ENCODE data around the gene ADCY9. TPM values are rescaled to one million over a fixed set of nuclear protein-coding genes. Genes with fewer than 3 reads are reported as not detected.
"Not testable (repeated sequence)": the region's sequence is repeated elsewhere in the genome, so short reads cannot be mapped to it uniquely, and the experiment has no call there.

The ADCY9 gene
- polyA plus RNA-seq, 1 experiment = 16.0 TPM

GRCh38 chr16:3964686-3965290, 151.5 kb downstream of the ADCY9 start:
- no peak for DNase-seq (ENCODE audit: low read depth, low spot score)
- H3K27me3 ChIP-seq (ENCODE audit: control insufficient read depth, insufficient read depth, low read length) = no peaks in the 10 kb centered on the region
- ChIA-PET CTCF (no interaction called here), POLR2A (no interaction called here)
- H3K27ac ChIP-seq (ENCODE audit: low read depth, low read length) = no peak overlapping the region
- peaks cover 22% of the 10 kb centered on the region for H3K9me3 ChIP-seq (ENCODE audit: control insufficient read depth, insufficient read depth, low read length)
- no peak for TF ChIP-seq CTCF (IDR thresholded peaks at IDR 0.05; ENCODE audit: low read depth, low read length)
- no peak overlapping the region for H3K4me3 ChIP-seq (ENCODE audit: low read depth, low read length)

- Histone ChIP-seq H3K27me3 (ENCODE audit: control insufficient read depth, insufficient read depth, low read length) (no peaks in the 10 kb centered on the region), H3K9me3 (ENCODE audit: control insufficient read depth, insufficient read depth, low read length) (peaks cover 22% of the 10 kb centered on the region), H3K27ac (ENCODE audit: low read depth, low read length) (no peak overlapping the region), H3K4me3 (ENCODE audit: low read depth, low read length) (no peak overlapping the region)
- ChIA-PET POLR2A (no interaction called here), CTCF (no interaction called here)
- no peak for TF ChIP-seq CTCF (IDR thresholded peaks at IDR 0.05; ENCODE audit: low read depth, low read length)
- DNase-seq (ENCODE audit: low read depth, low spot score) = no peak
Measured at GRCh38 chr16:3963886-3964685, 152.2 kb downstream of the ADCY9 start.

GRCh38 chr16:3963203-3963602, 153.0 kb downstream of the ADCY9 start:
- POLR2A ChIA-PET = interaction anchor here (0.5 to 0.7 kb wide), 2 partner anchors 14 to 138 kb away, joined by 4 to 7 read pairs; no protein-coding TSS in a partner anchor
- DNase-seq (ENCODE audit: low read depth, low spot score) = no peak

GRCh38 chr16:3961449-3961849, 154.8 kb downstream of the ADCY9 start:
- H3K27ac ChIP-seq (ENCODE audit: low read depth, low read length) = peak overlapping the region; percentile 91
- no peak overlapping the region for H3K4me3 ChIP-seq (ENCODE audit: low read depth, low read length)
- no peak for TF ChIP-seq CTCF (IDR thresholded peaks at IDR 0.05; ENCODE audit: low read depth, low read length)

More at GRCh38 chr16:3963203-3963602, 153.0 kb downstream of the ADCY9 start:
- peaks cover 22% of the 10 kb centered on the region for H3K9me3 ChIP-seq (ENCODE audit: control insufficient read depth, insufficient read depth, low read length)
- TF ChIP-seq CTCF (IDR thresholded peaks at IDR 0.05; ENCODE audit: low read depth, low read length) = no peak
- H3K27me3 ChIP-seq (ENCODE audit: control insufficient read depth, insufficient read depth, low read length) = no peaks in the 10 kb centered on the region
- no peak overlapping the region for H3K4me3 ChIP-seq (ENCODE audit: low read depth, low read length)
- CTCF ChIA-PET = no interaction called here
- no peak overlapping the region for H3K27ac ChIP-seq (ENCODE audit: low read depth, low read length)

GRCh38 chr16:3959926-3960590, 156.2 kb downstream of the ADCY9 start:
- ChIA-PET POLR2A (interaction anchor here (1.2 kb wide), 1 partner anchor 10 kb away, joined by 4 read pairs; no protein-coding TSS in a partner anchor), CTCF (interaction anchor here (0.5 to 1.0 kb wide), 3 partner anchors 10 to 259 kb away, joined by 3 to 4 read pairs (median 3); no protein-coding TSS in a partner anchor)
- H3K27ac ChIP-seq (ENCODE audit: low read depth, low read length) = peak overlapping the region; percentile 91
- not testable (repeated sequence) for H3K27me3 ChIP-seq (ENCODE audit: control insufficient read depth, insufficient read depth, low read length); H3K9me3 ChIP-seq (ENCODE audit: control insufficient read depth, insufficient read depth, low read length); DNase-seq (ENCODE audit: low read depth, low spot score)
- H3K4me3 ChIP-seq (ENCODE audit: low read depth, low read length) = peak overlapping the region; percentile 48

More at GRCh38 chr16:3961449-3961849, 154.8 kb downstream of the ADCY9 start:
- ChIA-PET CTCF (interaction anchor here (1.0 kb wide), 1 partner anchor 23 kb away, joined by 3 read pairs; no protein-coding TSS in a partner anchor), POLR2A (interaction anchor here (0.6 to 0.8 kb wide), 2 partner anchors 10 to 654 kb away, joined by 4 read pairs; no protein-coding TSS in a partner anchor)
- no peaks in the 10 kb centered on the region for H3K27me3 ChIP-seq (ENCODE audit: control insufficient read depth, insufficient read depth, low read length)
- peaks cover 17% of the 10 kb centered on the region for H3K9me3 ChIP-seq (ENCODE audit: control insufficient read depth, insufficient read depth, low read length)
- DNase-seq (ENCODE audit: low read depth, low spot score) = no peak

All from AG04450 (cell line).